NCI-H345 treated with DMSO at 0.1 percent for 48 hours (cell line): Measurements from ENCODE around the gene TUBA4B.
A peak's percentile ranks its signal among the peaks of the same experiment; 100 is the strongest.

Experiments
- DNase-seq: peaks from one replicate; lab custom pipeline; 2025; ENCODE audit not compliant: unreplicated experiment; lab: John Stamatoyannopoulos, UW

The TUBA4B gene

GRCh38 chr2:219218732-219219701 is 34.0 kb upstream of the TUBA4B start, which contains the start of gene ABCB6:
Gene ABCB6, minus strand, starts transcription at chr2:219218958. Its CDS starts 285 bp downstream, at chr2:219218673.
- peak; percentile 90 for DNase-seq

DNA sequence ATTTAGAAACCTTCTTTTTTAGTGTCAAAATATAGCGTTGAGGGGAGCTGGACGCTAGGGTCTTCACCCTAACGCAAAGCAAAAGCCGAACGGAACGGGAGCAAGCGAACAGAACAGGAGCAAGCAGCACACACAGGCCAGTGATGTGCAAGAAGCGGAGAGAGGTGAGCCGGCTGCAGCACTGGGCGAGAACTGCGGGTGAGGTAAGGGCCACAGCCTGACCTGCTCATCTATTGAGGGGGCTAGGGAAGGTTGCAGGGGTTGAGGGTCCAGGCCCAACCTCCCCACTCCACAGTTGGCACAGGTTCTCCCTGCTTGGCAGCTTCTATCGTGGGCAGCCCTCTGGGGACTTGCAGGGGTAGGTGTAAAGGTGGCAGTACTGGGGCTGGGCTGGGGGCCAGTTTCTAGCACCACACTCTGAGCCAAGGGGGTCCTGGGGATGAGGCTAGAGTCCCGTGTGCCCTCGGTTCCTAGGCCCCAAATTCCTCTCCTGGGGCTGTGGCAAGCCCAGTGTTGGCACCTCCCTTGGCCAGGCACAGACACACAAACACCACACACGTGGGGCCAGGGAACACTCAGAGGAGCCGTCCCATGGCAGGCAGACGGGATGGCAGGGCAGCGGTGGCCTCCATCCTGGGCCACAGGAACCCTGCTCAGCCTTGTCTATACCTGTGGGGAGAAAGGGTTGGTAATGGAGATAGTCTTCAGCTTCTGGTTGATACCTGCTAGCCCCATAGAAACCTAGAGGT is 33.1 kb upstream of the TUBA4B start:
- DNase-seq: no peak

DNA sequence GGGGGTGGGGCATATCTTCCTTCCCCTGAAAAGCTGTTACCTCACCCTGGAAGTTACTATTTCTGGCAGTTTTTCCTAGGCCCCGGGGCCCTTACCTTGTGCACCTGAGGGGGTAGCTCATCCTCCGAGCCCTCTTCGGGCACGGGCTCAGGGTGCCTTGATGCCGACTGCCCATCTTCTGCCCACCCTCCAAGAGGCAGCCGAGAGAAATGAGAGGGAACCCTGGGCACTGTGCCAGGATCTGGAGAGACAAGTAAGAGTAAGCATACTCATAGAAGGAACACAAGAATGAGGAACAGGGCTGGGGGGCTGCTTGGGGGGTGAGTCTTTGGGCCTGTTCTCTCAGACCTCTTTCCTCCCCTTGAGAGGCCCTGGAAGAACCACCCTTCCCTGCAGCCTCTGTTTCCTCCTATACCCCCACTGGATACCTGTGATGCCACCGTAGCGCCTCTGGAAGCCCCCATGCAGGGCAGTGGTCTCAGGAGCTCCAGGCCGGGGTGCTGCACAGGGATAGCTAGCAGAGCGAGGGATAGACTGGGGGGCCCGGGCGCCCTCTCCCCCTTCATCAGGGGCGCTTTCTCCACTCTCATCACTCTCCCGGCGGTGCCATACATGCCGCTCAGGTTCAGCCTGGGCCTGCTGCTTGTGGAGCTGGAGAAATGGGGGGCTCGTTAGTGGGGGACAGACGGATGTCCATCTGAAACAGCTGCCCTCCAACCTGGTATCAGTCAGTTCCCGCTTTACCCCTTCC is 32.2 kb upstream of the TUBA4B start:
- DNase-seq: no peak

DNA sequence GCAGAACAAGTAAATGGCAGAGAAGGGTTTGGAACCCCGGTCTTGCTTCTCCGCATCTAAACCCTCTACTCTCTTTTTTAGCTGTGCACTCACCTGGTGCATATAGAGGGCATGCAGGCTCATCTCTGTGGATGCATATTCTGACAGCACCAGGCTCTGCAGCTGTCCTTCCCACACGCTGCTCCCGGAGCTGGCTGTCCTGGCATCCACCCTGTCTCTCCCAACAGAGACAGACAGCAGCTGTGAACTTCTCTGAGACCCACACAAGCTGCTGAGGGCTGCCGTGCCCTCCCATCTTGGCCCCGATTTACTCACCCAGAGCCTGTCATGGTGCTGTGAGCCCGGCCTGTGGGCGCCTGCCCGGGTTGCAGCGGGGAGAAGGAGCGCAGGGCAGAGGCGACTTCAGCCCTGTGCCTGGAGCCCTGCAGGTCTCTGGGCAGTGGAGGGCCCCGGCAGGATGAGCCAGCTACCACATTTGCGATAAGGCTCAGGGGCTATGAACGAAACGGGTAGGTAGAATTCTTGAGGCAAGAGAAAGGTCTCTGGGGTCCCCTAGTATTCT is 31.0 kb upstream of the TUBA4B start:
- no peak for DNase-seq

DNA sequence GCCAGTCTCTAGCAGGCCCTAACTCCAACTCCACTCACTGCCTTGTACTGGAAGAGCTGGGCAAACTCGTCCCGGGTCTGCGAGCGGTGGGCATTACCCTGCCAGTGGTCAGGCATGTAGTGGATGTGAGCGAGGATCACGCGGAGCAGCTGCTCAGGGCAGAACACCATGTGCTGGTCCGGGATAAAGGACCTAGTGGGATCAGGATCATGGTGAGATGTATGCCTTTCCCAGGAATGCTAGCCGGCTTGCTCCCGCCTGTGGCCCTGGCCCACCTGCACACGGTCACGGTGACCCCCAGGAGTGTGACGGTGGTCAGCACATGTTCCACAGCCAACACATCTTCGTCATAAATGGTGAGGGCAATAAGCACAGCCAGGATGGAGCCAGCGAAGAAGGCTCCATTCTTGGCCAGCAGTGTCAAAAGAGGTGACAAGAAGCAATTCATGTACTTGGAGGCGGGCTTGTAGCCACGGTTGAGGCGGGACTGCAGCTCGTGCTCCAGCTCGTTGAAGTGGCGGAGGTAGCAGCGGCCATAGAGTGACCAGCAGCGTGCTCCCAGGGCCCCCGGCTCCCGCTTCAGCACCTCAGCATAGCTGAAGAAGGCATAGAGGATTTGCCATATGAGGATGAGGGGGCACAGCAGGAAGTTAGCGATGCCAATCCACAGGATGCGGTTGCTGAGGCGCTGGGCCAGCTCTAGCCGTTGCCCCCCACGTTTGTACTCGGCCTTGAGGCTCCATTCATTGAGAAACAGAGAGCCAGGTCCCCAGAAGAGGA is 29.0 kb upstream of the TUBA4B start:
- no peak for DNase-seq

- no peak for DNase-seq
These were observed 27.7 kb upstream of the TUBA4B start for GRCh38 chr2:219225350-219225749.

DNA sequence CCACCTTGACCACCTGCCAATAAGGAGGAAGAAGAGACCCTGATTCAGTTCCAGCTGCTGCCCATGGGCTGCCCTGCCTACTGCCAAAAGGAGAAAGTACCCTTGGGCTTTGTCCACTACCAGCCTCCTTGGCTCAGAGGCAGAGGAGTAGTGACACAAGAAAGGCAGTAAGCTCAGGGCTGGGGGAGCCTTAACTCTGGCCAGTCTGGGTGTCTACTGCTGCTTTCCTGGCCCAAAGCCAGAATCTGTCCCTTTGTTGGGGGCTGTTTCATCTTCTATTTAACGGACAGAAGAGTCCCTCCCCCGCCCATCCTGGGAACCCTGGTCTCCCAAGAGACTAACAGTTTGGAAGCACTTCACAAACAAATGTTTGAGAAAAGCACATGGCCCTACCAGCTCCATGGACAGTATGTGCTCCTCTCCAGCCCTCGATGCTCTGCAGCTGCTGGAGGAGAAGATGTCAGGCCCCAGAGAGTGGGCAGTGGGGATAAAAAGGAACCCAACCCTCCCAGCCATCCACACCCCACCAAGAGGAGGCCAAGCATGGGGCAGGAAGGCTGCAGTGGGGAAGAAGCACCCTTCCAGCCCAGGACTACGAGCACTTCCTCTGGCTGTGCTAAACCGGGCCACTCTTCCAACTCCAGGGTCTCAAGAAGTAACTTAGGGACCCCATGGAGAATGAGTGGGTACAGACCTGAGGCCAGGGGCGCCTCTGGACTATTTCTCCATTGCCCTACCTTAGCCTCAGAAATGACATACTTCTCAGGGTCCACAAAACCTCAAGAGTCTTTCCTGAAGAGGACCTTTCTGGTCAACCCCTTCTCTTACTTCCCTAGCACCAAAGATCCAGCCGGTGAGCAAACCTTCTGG is 24.8 kb upstream of the TUBA4B start:
- DNase-seq: no peak

- DNase-seq: no peak
These were observed 24.1 kb upstream of the TUBA4B start for GRCh38 chr2:219228911-219229304.

- peak; percentile 97 for DNase-seq
These were observed 23.6 kb upstream of the TUBA4B start, which contains the start of the genes ANKZF1 and ATG9A for GRCh38 chr2:219229305-219230058. Gene ANKZF1, plus strand, starts transcription at chr2:219229806. Its CDS starts 452 bp downstream, at chr2:219230258. Gene ATG9A, minus strand, starts transcription at chr2:219229636. Its CDS starts 1,612 bp downstream, at chr2:219228024.

GRCh38 chr2:219230059-219230540 is 22.9 kb upstream of the TUBA4B start:
- DNase-seq: no peak

GRCh38 chr2:219234331-219234730 is 18.7 kb upstream of the TUBA4B start:
- DNase-seq: no peak

DNA sequence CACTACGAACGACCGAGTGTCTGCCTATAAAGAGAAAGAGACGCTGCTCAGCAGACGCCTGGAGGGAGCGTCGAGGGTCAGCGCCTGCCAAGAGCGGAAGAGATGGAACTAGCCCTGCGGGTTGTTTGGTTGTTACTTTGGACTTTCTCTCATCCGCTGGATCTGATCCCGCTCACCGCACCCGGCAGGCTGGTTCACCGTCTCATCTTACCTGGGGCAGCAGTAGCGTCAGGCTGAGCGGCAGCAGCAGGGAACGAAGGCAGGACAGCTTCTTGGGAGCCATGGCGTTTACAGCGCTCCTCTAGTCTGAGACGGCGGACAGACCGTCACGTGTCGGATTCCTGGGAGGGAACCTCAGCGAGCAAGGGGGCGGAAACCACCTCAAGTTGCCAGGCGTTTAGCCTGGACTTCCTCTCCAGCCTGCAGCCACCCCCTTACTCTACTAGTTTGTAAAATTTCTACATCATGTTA is 9.7 kb upstream of the TUBA4B start:
- DNase-seq: no peak

DNA sequence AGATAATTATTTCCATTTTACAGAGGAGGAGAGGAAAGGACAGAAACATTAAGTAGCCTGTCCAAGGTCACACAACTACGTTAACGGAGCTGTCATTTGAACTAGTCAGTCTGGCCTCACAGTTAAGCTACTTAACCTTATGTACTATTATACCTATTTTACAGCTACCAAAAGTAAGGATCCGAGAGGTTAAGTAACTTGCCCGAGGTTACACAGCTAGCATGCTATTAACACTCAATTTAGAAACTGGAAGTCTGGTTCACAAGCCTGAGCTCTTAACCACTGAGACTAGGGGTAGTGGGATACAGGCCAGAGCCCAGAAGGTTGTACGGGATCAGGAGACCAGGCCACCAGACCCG is 8.3 kb upstream of the TUBA4B start:
- DNase-seq: no peak

DNA sequence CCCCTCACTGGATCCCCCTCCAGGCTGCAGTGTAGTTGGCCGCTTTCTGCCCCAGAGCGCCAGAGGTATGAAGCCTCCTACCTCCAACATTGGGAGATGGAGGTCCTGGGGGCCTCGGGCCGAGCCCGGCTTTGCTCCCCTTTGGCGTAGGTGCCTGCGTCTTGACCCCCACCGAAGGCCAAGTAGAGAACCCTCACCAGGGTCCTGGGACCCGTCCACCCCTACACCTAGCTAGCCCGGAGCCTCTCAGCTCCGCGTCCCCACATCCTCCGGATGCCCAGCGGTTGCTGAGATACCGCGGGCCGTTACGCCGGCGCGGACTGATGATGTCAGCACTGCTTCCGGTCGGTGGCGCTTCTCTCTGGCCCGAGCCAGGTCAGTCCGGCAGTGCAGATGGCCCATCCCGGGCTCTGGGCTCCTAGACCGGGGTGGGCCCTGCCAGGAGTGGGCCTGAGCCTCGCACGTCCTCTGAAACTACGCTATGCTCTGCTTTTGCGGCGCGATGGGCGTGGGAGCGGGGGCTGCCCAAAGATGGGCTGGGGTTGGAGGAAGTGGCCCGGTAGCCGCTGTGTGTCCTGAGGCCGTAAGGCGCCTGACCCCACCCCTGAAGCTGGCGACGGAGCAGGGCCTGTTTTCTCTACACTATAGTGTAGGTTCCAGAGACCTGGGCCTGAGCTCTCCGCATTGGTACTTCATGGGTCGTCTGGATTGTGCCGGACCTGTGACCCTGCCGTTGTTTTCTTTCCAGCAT is 7.7 kb upstream of the TUBA4B start, which contains the start of the genes GLB1L and STK16:
GLB1L (minus strand) TSS at position 297 of the 751 bp plus-strand sequence. CDS start 1,871 bp downstream, outside the sequence.
STK16 (plus strand) TSS at position 332 of the 751 bp plus-strand sequence. CDS start 521 bp downstream, outside the sequence.
- peak; percentile 64 for DNase-seq

DNA sequence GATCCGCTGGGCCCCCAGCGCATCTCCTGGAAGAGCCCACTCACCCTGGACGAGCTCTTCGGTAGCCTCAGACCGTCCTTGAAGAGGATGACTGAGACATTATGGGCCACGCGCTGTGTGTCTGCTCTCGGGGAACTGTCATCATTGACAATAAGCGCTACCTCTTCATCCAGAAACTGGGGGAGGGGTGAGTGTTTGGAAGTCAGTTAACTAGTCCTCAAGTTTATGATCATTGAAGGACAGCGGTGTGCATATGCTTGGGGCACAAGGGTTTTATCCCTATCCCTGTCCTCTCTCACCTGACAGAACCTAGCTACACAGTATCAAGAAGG is 7.2 kb upstream of the TUBA4B start:
- no peak for DNase-seq

- no peak for DNase-seq
These were observed 6.5 kb upstream of the TUBA4B start for GRCh38 chr2:219246559-219246958.
